ENCODE results near the gene TBC1D2B.
"Not testable (repeated sequence)": the region's sequence is repeated elsewhere in the genome, so short reads cannot be mapped to it uniquely, and the experiment has no call there.

The TBC1D2B gene

GRCh38 chr15:77985031-77985930, 92.2 kb downstream of the TBC1D2B start:
- no peak for DNase-seq

- DNase-seq = no peak
Observed at GRCh38 chr15:77984446-77984861, 93.1 kb downstream of the TBC1D2B start.

- DNase-seq = no peak
Observed at GRCh38 chr15:77983708-77984445, 93.6 kb downstream of the TBC1D2B start.

GRCh38 chr15:77983091-77983707, 94.3 kb downstream of the TBC1D2B start:
- no peak for DNase-seq

- DNase-seq = no peak
Observed at GRCh38 chr15:77982127-77982490, 95.4 kb downstream of the TBC1D2B start.

- no peak for DNase-seq
Observed at GRCh38 chr15:77981281-77982126, 96.0 kb downstream of the TBC1D2B start.

- not testable (repeated sequence) for DNase-seq
Observed at GRCh38 chr15:77980674-77981073, 96.8 kb downstream of the TBC1D2B start.

GRCh38 chr15:77980098-77980497, 97.4 kb downstream of the TBC1D2B start:
- DNase-seq = no peak

GRCh38 chr15:77979157-77979556, 98.4 kb downstream of the TBC1D2B start:
- not testable (repeated sequence) for DNase-seq

- DNase-seq = not testable (repeated sequence)
Observed at GRCh38 chr15:77978759-77979145, 98.8 kb downstream of the TBC1D2B start.

GRCh38 chr15:77977903-77978758, 99.4 kb downstream of the TBC1D2B start:
- DNase-seq = not testable (repeated sequence)

GRCh38 chr15:77976760-77977525, 100.6 kb downstream of the TBC1D2B start:
- DNase-seq = not testable (repeated sequence)

GRCh38 chr15:77976095-77976450, 101.4 kb downstream of the TBC1D2B start:
- not testable (repeated sequence) for DNase-seq

- DNase-seq = no peak
Observed at GRCh38 chr15:77975332-77976094, 102.0 kb downstream of the TBC1D2B start.

- DNase-seq = no peak
Observed at GRCh38 chr15:77974416-77975331, 102.8 kb downstream of the TBC1D2B start.

GRCh38 chr15:77974098-77974414, 103.5 kb downstream of the TBC1D2B start:
- no peak for DNase-seq

GRCh38 chr15:77973273-77974097, 104.0 kb downstream of the TBC1D2B start:
- not testable (repeated sequence) for DNase-seq

GRCh38 chr15:77972706-77973105, 104.8 kb downstream of the TBC1D2B start:
- DNase-seq = not testable (repeated sequence)

All from amniotic stem cell (primary cell).